TTC549 (cell line): ENCODE data around the gene ANKRD65.
"Not testable (repeated sequence)": the region's sequence is repeated elsewhere in the genome, so short reads cannot be mapped to it uniquely, and the experiment has no call there.

Source experiments
- FAIRE-seq: peaks from 2 replicates; lab custom pipeline; 2012; peaks lifted over from hg19 to GRCh38; lab: Jason Lieb, UNC

ANKRD65 gene

GRCh38 chr1:1370094-1370493, 51.0 kb downstream of the ANKRD65 start:
- not testable (repeated sequence) for FAIRE-seq
